Thoracic aorta (tissue), 2 donors: ENCODE data around the gene DIP2C. TPM values are rescaled to one million over a fixed set of nuclear protein-coding genes. Genes with fewer than 3 reads are reported as not detected.

Experiments used
- ATAC-seq: fragments of 150-250 bp; one replicate; pipeline ENCODE4 v1.8.0; 2017; ENCODE audit warnings: low read depth; ENCODE audit not compliant: insufficient number of reproducible peaks, low FRiP score
- DNase-seq: peaks from one replicate; pipeline ENCODE4 v3.0.0-alpha.2; 2020; ENCODE audit warnings: low spot score
- H3K27ac ChIP-seq, 2 donors: fragments of 200-600 bp; sonication (generic); 1 replicate in 1 of 2; 2 replicates in 1 of 2; pipeline ENCODE4 v1.5.1; 2016; ENCODE audit warnings: mild to moderate bottlenecking in 2 of 2, moderate library complexity in 2 of 2
- H3K27me3 ChIP-seq: fragments of 200-600 bp; sonication (generic); replicated peaks from 2 replicates; pipeline ENCODE4 v1.6.0; 2016; ENCODE audit warnings: mild to moderate bottlenecking; ENCODE audit not compliant: insufficient read depth
- H3K36me3 ChIP-seq: fragments of 200-600 bp; sonication (generic); one replicate; pipeline ENCODE4 v1.5.1; 2016
- H3K4me1 ChIP-seq, 2 donors: fragments of 200-600 bp; sonication (generic); 1 replicate in 1 of 2; 2 replicates in 1 of 2; pipeline versions ENCODE4 v1.5.1 to v1.6.0; 2016; ENCODE audit warnings: low read depth in 2 of 2, mild to moderate bottlenecking in 1 of 2; ENCODE audit not compliant: control insufficient read depth in 1 of 2
- H3K4me3 ChIP-seq: fragments of 200-600 bp; sonication (generic); 2 replicates; pipeline ENCODE4 v1.5.1; 2016; ENCODE audit warnings: mild to moderate bottlenecking
- H3K9me3 ChIP-seq: fragments of 200-600 bp; sonication (generic); 2 replicates; pipeline ENCODE4 v1.5.1; 2016
- CTCF ChIP-seq: fragments of 200-600 bp; sonication (generic); IDR thresholded peaks from one replicate; pipeline ENCODE4 v1.5.1; 2019; ENCODE audit warnings: antibody characterized with exemption
- total RNA-seq, 2 donors: library from RNA; depleted of rRNA; stranded (reverse); fragments of >200 nt; gene quantifications; one replicate each; pipeline versions ENCODE4 v1.1.0 to v1.2.3, GENCODE V29; 2016

DIP2C gene
- total RNA-seq, 2 donors from 2014 or later: 36.8 to 44.0 TPM

GRCh38 chr10:490891-491571 is 198.4 kb downstream of the DIP2C start:
- ATAC-seq: no peak
- Histone ChIP-seq H3K36me3 (no peaks in the 10 kb centered on the region), H3K27me3 (no peaks in the 10 kb centered on the region), H3K9me3 (no peaks in the 10 kb centered on the region), H3K4me3 (peak overlapping the region; percentile 58), H3K4me1 (peaks cover 9 to 22% of the 10 kb centered on the region in 2 donors), H3K27ac (peak overlapping the region; percentile 18 to 46)
- DNase-seq: no peak
- no peak for TF ChIP-seq CTCF

- H3K4me3 ChIP-seq: no peak overlapping the region
- peaks cover 9 to 22% of the 10 kb centered on the region in 2 donors for H3K4me1 ChIP-seq
Observed at GRCh38 chr10:490256-490655, 199.2 kb downstream of the DIP2C start.

GRCh38 chr10:489330-489729 is 200.1 kb downstream of the DIP2C start:
- H3K4me3 ChIP-seq: no peak overlapping the region
- no peak for TF ChIP-seq CTCF
- no peaks in the 10 kb centered on the region for H3K9me3 ChIP-seq
- no peak overlapping the region for H3K27ac ChIP-seq
- no peaks in the 10 kb centered on the region for H3K27me3 ChIP-seq
- no peaks in the 10 kb centered on the region for H3K36me3 ChIP-seq
- DNase-seq: no peak
- ATAC-seq: no peak
- peaks cover 9 to 22% of the 10 kb centered on the region in 2 donors for H3K4me1 ChIP-seq

More at GRCh38 chr10:490256-490655, 199.2 kb downstream of the DIP2C start:
- no peak for DNase-seq
- TF ChIP-seq CTCF: no peak
- Histone ChIP-seq H3K27me3 (no peaks in the 10 kb centered on the region), H3K36me3 (no peaks in the 10 kb centered on the region), H3K9me3 (no peaks in the 10 kb centered on the region), H3K27ac (peak overlapping the region in 1 of 2 donors; percentile 46)
- no peak for ATAC-seq

- no peaks in the 10 kb centered on the region for H3K36me3 ChIP-seq
- no peak for TF ChIP-seq CTCF
Observed at GRCh38 chr10:488933-489215, 200.6 kb downstream of the DIP2C start.

GRCh38 chr10:488081-488932 is 201.2 kb downstream of the DIP2C start:
- H3K27me3 ChIP-seq: no peaks in the 10 kb centered on the region
- TF ChIP-seq CTCF: no peak
- H3K4me1 ChIP-seq: peaks cover 9 to 22% of the 10 kb centered on the region in 2 donors
- no peak for ATAC-seq
- DNase-seq: no peak
- no peak overlapping the region for H3K4me3 ChIP-seq
- H3K27ac ChIP-seq: no peak overlapping the region
- no peaks in the 10 kb centered on the region for H3K9me3 ChIP-seq
- no peaks in the 10 kb centered on the region for H3K36me3 ChIP-seq

More at GRCh38 chr10:488933-489215, 200.6 kb downstream of the DIP2C start:
- no peaks in the 10 kb centered on the region for H3K27me3 ChIP-seq
- no peak overlapping the region for H3K4me3 ChIP-seq
- no peaks in the 10 kb centered on the region for H3K9me3 ChIP-seq
- H3K27ac ChIP-seq: no peak overlapping the region
- ATAC-seq: no peak
- no peak for DNase-seq
- H3K4me1 ChIP-seq: peaks cover 9 to 22% of the 10 kb centered on the region in 2 donors
